HG02571 (cell line): ENCODE data around the gene PLAGL1.
"Not testable (repeated sequence)": the region's sequence is repeated elsewhere in the genome, so short reads cannot be mapped to it uniquely, and the experiment has no call there.

ENCODE experiments used
- ATAC-seq: cut with Tn5 transposase; IDR thresholded peaks from one replicate; pipeline ENCODE4 v1.9.1; 2021; ENCODE audit warnings: mild to moderate bottlenecking, moderate library complexity; ENCODE audit not compliant: unreplicated experiment

The PLAGL1 gene

DNA sequence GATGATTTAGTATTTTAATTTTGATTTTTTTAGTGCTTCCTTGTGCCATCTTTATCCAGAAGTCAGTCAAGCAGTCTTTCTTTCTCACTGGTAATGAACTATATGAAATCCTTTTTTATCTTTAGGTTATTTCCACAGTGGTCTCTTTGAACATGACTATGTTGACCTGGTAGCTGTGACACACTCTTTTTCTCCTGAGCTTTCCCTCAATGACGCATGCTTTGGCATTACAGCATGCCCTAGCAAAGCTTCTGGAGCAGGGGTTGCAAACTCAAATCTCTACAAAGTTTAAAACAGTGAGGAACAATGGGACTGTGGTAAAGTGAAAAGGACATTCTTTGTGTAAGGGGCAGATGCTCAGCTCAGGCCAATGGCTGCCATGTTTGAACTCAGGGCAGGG, 4.5 kb upstream of the PLAGL1 start:
- no peak for ATAC-seq

DNA sequence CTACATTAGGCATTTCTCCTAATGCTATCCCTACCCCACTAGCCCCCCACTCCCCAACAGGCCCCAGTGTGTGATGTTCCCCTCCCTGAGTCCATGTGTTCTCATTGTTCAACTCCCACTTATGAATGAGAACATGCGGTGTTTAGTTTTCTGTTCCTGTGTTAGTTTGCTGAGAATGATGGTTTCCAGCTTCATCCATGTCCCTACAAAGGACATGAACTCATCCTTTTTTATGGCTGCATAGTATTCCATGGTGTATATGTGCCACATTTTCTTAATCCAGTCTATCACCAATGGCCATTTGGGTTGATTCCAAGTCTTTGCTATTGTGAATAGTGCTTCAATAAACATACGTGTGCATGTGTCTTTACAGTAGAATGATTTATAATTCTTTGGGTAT, 1.6 kb upstream of the PLAGL1 start:
- ATAC-seq, result not testable (repeated sequence)

DNA sequence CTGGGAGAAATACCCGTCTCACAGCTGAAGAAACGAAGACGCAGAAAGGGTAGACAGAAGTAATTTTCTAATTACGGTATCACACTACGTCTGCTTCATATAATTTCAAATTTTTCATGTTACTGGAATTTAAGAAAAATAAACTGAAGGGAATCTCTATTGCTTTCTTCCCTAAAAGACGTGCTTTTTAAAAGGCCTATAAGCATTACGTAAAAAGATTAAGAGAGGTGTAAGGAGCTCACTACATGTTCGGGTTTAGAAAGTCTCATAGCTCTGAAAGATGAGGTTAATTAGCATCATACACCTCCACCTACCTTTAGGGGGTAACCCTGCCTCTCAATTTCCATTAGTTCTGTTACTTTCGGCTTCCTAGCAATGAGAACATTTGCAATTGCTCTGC, 787 bp upstream of the PLAGL1 start:
- no peak for ATAC-seq

- no peak for ATAC-seq
These were observed 460 bp downstream of the PLAGL1 start for GRCh38 chr6:144007478-144008119.

GRCh38 chr6:144006736-144007477, 1.2 kb downstream of the PLAGL1 start:
- ATAC-seq, result no peak

DNA sequence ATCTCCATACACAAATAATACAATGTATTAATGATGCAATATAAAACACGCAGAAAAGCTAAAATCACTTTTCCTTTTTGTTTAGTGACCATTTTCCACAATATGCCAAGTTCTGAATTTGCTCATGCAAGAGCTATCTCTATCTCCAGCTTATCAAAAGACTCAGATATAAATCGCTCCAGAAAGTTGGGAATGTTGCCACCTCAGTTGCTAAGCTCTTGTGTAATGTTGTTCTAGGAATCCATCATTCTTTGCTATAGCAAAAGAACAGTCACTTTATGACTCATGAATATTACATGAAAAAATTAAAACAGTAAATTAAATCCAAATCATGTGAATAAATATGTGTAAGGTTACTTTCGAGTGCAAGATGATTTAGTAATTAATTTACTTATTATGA, 8.7 kb downstream of the PLAGL1 start:
- ATAC-seq, result no peak

DNA sequence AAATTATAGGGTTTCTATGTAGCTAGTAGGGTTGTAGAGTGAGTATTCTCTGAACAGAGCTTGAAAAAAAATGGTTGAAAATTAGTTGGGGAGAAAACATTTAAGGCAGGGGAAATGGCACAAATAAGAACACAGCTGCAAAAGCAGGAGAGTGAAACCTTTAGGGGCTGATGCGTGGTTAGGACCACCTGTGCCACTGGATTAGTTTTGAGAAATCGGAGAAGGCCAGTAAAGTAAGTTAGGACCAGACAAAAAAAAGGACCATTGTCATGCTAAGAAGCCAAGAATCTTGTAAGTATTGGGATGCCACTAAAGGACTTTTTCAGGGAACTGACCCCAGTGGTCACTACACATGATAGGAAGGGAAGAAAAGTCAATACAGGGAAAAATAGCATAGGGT, 9.4 kb downstream of the PLAGL1 start:
- no peak for ATAC-seq

DNA sequence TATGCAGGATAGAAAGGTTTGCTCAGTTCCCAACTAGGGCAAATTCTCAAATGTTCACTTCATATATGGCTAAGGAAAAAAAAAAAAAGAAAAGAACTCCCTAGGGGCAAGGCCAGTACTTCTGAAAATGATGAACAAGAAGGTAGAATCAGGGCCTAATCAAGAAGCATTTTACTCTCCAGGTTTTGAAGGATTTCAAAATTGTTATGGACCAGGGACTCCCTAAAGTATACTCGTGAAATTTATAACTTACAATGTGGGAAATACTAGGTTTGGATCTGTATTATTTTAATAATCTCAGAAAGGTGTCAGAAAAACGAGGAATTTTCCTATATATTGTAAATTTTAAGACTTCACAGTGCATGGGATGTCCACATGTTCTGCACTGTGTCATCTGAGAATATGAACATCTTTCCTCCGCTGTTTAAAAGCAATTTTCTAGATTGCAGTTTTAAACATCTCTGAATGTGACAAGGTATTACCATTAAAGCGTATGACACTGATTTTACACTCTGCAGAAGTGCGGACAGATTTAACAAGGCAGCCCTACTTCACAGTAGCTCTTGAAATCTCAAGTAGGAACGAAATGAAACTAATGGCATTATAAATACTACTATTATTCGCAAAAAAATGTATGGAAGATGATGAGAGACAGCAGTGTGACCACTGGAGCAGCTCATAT, 14.0 kb downstream of the PLAGL1 start:
- ATAC-seq, result no peak

- ATAC-seq, result no peak
These were observed 15.8 kb downstream of the PLAGL1 start for GRCh38 chr6:143992285-143992684.

DNA sequence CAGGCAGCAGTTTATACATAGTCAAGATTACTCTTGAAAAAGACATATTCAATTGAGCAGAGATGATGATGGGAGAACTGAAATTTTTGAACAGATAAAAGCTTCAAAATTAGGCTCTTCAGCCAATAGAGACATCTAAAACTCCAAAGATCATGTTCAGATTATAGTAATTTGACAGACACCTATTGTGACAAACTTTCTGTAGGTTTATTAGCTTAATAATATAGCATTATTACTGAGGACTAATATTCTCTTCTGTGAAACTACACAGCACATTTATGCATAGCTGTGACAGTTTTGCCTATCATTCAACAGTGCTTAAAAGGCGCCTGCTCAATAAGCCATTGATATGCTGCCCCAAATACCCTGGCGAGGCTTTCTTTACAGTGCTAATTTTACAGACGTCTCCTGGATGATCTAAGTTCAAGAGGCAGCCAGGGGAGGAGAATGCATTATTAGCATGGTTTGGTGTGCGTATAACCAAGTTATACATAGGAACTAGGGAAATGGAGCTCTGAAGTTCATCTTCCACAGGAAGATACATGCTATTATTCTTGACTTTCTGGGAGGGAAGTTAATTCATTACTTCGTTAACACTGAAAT, 21.5 kb downstream of the PLAGL1 start:
- no peak for ATAC-seq

DNA sequence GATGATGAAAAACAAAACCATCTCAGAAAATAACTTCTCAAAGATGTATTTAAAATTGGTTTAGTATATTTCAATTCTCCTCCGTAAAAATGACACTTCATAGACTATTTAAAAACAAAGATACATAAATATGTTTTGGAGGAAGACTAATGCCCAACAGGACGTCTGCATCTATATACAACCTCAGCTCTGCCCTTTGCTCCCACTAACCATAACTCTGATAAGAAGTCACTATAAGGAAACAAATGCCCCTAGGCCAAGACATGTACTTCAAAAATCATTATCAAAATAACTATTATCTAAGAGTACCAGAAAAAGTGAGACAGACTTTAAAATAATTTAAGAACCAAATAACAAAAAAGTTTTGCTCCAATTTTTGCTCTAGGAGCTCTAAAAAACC, 23.4 kb downstream of the PLAGL1 start:
- ATAC-seq, result no peak

DNA sequence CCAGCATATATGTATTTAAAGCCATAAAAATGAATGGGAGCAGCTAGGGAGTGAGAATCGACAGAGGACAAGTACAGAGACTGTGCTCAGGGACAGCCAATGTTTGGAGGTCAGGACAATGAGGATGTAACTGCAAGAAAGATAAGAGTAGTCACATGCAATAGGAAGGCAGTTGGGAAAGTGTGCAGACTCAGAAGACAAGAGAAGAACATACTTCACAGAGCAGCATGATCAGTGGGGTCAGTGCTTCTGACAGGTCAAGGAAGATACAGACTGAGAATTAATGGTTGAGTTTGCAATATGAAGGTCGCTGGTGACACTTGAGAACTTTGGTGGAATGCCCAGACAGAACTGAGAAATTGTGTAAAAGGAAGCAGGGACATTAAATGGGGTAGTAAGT, 25.1 kb downstream of the PLAGL1 start:
- no peak for ATAC-seq

- no peak for ATAC-seq
These were observed 27.1 kb downstream of the PLAGL1 start for GRCh38 chr6:143980921-143981320.

GRCh38 chr6:143976806-143977349, 31.2 kb downstream of the PLAGL1 start:
- ATAC-seq, result no peak

DNA sequence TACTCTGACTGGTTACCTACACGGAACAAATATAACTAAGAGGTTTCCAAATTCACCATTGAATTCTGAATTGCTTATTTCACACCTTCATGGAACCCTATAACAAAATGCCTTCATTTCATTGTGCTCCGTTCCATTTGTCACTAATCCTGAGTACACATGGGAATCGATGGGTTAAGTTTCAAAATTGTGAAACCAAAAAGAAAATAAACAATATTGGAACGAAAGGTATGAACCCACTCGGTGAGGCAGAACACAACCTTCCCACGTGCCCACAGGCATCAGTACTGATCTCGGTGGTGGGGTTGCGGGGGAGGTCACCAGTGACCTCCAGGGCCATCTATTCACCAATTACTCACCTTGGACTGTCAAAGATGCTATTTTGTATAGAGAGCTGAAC, 34.0 kb downstream of the PLAGL1 start:
- no peak for ATAC-seq

GRCh38 chr6:143973097-143973966, 34.7 kb downstream of the PLAGL1 start:
- no peak for ATAC-seq

- no peak for ATAC-seq
These were observed 36.4 kb downstream of the PLAGL1 start for GRCh38 chr6:143971482-143972205.

GRCh38 chr6:143970456-143971218, 37.4 kb downstream of the PLAGL1 start:
- ATAC-seq, result no peak

DNA sequence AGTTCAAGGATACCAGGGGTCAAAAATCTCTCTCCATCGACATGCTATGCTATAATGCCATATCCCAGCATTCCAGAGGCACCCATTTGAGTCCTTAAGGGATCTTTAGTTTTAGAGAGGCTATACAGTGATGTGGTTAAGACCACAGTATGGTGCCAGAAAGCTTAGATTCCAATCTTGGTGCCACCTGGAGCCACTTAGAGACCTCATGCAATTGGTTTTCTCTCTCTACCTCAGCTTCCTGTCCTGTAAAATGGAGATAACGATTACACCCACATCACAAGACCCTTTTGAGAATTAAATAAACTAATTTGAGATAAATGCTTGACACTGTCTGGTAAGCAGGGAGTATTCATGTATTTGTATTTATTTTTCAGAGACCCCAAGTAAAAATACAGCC, 39.0 kb downstream of the PLAGL1 start:
- no peak for ATAC-seq
